Progenitor cell of endocrine pancreas (in vitro differentiated cells): ENCODE results near the gene PHF21A. TPM values are rescaled to one million over a fixed set of nuclear protein-coding genes. Genes with fewer than 3 reads are reported as not detected.

Experiments used
- DNase-seq: peaks from one replicate; pipeline ENCODE4 v3.0.0; 2021; ENCODE audit warnings: low spot score; ENCODE audit not compliant: unreplicated experiment
- H3K27ac Mint-ChIP-seq: 2 replicates; pipeline ENCODE4 v1.8.0; 2021; ENCODE audit warnings: mild to moderate bottlenecking, moderate library complexity, mixed read lengths
- H3K27me3 Mint-ChIP-seq: 2 replicates; pipeline ENCODE4 v1.8.0; 2021; ENCODE audit warnings: mixed read lengths
- H3K36me3 Mint-ChIP-seq: 2 replicates; pipeline ENCODE4 v1.8.0; 2022; ENCODE audit warnings: mixed read lengths; ENCODE audit not compliant: insufficient read depth
- H3K4me1 Mint-ChIP-seq: 2 replicates; pipeline ENCODE4 v1.8.0; 2021; ENCODE audit warnings: low read depth, mixed read lengths
- H3K4me3 Mint-ChIP-seq: 2 replicates; pipeline ENCODE4 v1.8.0; 2021; ENCODE audit warnings: low read depth, mild to moderate bottlenecking, moderate library complexity, mixed read lengths
- H3K9me3 Mint-ChIP-seq: 2 replicates; pipeline ENCODE4 v1.8.0; 2021; ENCODE audit warnings: low read depth, mixed read lengths
- long read RNA-seq: library from polyadenylated mRNA; unstranded; transcript quantifications from one replicate; pipeline ENCODE4 v2.0.0, GENCODE V29; 2020
- total RNA-seq: library from RNA; stranded (reverse); gene quantifications from 2 replicates; pipeline ENCODE4 v1.2.1, GENCODE V29; 2021
- TF ChIP-seq, protein P1 (sequence below): fragments of 200-600 bp; sonication (generic); IDR thresholded peaks from one replicate; pipeline ENCODE4 v1.5.0; 2021; ENCODE audit warnings: antibody characterized with exemption, mild to moderate bottlenecking; ENCODE audit not compliant: unreplicated experiment

Gene PHF21A
- 65.5 and 70.1 TPM in 2 replicates for total RNA-seq
- long read RNA-seq, partial matches to known transcripts, result 0 of 11 reads
- long read RNA-seq, other reads (novel, unspliced or antisense), result 11 of 11 reads

DNA sequence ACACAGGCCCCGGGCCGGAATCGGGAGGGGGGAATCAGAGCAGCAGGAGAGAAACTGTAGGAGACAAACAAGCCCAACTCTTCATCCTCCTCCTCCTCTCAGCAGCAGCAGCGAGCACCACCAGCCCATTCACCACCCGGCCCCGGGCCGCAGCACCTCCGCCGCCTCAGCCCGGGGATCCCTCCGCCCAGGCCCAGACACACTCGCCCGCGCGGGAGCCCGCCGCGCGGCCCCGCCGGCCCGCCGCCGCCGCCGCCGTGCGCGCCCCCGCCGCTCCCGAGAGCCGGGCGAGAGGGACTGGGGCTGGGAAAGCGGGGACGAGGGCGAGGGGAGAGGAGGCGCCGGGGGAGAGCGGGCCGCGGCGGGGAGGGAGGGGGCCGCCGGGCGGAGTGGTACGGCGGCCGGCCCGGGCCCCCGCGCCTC is at the start of gene PHF21A:
Gene PHF21A (minus strand): TSS at position 154 of the 423 bp plus-strand sequence. CDS start 37,235 bp downstream, outside the sequence.
- peak within 1 kb of the TSS; percentile 98 for H3K27ac Mint-ChIP-seq
- no peaks in the 10 kb centered on the region for H3K9me3 Mint-ChIP-seq
- TF ChIP-seq, protein P1, sequence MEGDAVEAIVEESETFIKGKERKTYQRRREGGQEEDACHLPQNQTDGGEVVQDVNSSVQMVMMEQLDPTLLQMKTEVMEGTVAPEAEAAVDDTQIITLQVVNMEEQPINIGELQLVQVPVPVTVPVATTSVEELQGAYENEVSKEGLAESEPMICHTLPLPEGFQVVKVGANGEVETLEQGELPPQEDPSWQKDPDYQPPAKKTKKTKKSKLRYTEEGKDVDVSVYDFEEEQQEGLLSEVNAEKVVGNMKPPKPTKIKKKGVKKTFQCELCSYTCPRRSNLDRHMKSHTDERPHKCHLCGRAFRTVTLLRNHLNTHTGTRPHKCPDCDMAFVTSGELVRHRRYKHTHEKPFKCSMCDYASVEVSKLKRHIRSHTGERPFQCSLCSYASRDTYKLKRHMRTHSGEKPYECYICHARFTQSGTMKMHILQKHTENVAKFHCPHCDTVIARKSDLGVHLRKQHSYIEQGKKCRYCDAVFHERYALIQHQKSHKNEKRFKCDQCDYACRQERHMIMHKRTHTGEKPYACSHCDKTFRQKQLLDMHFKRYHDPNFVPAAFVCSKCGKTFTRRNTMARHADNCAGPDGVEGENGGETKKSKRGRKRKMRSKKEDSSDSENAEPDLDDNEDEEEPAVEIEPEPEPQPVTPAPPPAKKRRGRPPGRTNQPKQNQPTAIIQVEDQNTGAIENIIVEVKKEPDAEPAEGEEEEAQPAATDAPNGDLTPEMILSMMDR, result no peak
- peak within 1 kb of the TSS; percentile 88 for H3K4me3 Mint-ChIP-seq
- DNase-seq, result peak; percentile 82
- H3K36me3 Mint-ChIP-seq, result no peaks in the 10 kb centered on the region
- H3K27me3 Mint-ChIP-seq, result no peaks in the 10 kb centered on the region
- H3K4me1 Mint-ChIP-seq, result peaks cover 23% of the 10 kb centered on the region

DNA sequence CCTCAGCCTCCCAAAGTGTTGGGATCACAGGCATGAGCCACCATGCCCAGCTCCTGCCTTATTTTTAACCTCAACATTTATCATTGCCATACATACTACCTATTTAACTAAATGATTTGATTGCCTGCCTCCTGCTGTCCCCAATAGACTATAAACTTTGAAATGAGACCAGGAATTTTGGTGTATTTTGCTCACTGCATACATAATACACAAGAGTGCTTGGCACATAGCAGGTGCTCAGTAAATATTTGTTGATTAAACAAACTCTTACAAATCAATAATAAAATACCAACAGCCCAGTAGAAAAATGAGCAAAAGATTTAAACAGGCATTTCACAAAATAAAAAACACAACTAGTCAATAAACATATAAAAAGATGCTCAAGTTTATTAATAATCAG is 49.5 kb upstream of the PHF21A start:
- TF ChIP-seq, protein P1, result no peak
- peaks cover 6% of the 10 kb centered on the region for H3K27me3 Mint-ChIP-seq
- no peaks in the 10 kb centered on the region for H3K36me3 Mint-ChIP-seq
- peaks cover 6% of the 10 kb centered on the region for H3K4me1 Mint-ChIP-seq
- H3K4me3 Mint-ChIP-seq, result no peak overlapping the region
- no peak for DNase-seq
- H3K9me3 Mint-ChIP-seq, result no peaks in the 10 kb centered on the region
- H3K27ac Mint-ChIP-seq, result no peak overlapping the region

DNA sequence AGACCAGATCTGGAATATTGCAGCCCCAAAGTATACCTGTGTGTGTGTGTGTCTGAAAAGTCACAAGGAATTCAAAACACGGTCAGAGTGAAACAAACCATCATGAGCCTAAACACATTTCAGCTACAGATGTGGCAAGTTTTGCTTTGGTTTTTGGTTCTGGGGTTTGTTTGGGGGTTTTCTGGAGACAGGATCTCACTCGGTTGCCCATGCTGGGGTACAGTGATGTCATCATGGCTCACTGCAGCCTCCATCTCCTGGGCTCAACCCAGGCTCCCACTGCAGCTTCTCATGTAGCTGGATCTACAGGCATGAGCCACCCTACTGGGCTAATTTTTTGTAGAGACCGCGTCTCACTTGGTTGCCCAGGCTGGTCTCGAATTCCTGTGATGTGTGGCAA is 41.4 kb upstream of the PHF21A start:
- TF ChIP-seq, protein P1, result no peak
- DNase-seq, result no peak
- Mint-ChIP-seq H3K36me3 (no peaks in the 10 kb centered on the region), H3K4me1 (no peaks in the 10 kb centered on the region), H3K9me3 (no peaks in the 10 kb centered on the region), H3K27ac (no peak overlapping the region), H3K27me3 (peaks cover 35% of the 10 kb centered on the region), H3K4me3 (no peak overlapping the region)

DNA sequence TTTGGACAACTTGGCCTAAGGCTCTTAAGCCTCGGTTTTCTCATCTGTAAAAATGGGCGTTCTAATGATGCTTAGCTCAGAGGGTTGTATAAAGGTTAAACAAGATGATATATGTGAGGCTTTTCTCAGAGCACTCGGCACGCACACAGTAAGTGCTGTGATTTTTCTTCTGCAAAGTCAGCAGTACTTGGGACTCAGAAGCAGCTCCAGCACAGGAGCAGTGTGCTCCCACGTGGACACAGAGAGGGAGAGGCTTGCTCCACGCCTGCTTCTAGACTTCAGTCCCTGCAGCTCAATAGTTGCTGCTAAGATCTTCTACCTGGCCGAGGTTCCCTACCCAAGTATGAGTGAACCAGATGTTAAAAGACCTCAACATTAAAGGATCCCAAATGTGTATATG is 39.9 kb upstream of the PHF21A start:
- no peak overlapping the region for H3K4me3 Mint-ChIP-seq
- H3K36me3 Mint-ChIP-seq, result no peaks in the 10 kb centered on the region
- no peak overlapping the region for H3K27ac Mint-ChIP-seq
- no peaks in the 10 kb centered on the region for H3K9me3 Mint-ChIP-seq
- peaks cover 35% of the 10 kb centered on the region for H3K27me3 Mint-ChIP-seq
- H3K4me1 Mint-ChIP-seq, result no peaks in the 10 kb centered on the region
- DNase-seq, result no peak
- TF ChIP-seq, protein P1, result no peak

DNA sequence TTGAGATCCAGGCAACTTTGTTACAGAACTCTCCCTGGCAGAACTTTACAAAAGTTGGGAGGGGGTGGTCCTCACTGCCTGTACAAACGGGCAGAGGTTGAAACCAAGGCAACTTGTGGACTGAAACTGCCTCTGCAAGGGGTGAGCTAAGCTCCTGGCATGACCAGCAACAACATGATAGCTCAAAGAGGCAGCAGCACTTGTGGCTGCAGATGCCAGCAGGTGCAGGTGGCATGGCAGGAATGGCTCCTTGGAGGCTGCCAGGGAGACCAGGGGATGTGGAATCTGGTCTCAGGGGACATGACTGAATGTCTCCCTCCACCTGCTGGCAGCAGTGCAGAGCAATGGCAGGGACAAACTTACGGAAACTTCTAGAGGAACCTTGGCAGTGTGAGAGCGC is 38.8 kb upstream of the PHF21A start:
- no peaks in the 10 kb centered on the region for H3K36me3 Mint-ChIP-seq
- H3K27me3 Mint-ChIP-seq, result peaks cover 29% of the 10 kb centered on the region
- H3K27ac Mint-ChIP-seq, result no peak overlapping the region
- no peaks in the 10 kb centered on the region for H3K9me3 Mint-ChIP-seq
- TF ChIP-seq, protein P1, result no peak
- no peaks in the 10 kb centered on the region for H3K4me1 Mint-ChIP-seq
- H3K4me3 Mint-ChIP-seq, result no peak overlapping the region
- DNase-seq, result no peak
